H1 (cell line): Measurements from ENCODE around the gene TMEM40.

Experiments
- CHD7 ChIP-seq: fragments of 300-600 bp; sonication (generic); IDR thresholded peaks from 2 replicates; pipeline ENCODE4 v1.7.1; 2012; ENCODE audit warnings: low read length, moderate library complexity, mild to moderate bottlenecking, inconsistent platforms; ENCODE audit not compliant: insufficient replicate concordance
- CTCF ChIP-seq, 3 experiments: IDR thresholded peaks; 1 replicate in 2 of 3; 2 replicates in 1 of 3; pipeline versions ENCODE4 v1.5.1 to v1.6.1; 2011; ENCODE audit warnings: low read length in 3 of 3, mild to moderate bottlenecking in 3 of 3, inconsistent platforms in 2 of 3, low read depth in 1 of 3, moderate library complexity in 1 of 3; ENCODE audit not compliant: insufficient read depth in 1 of 3; ENCODE audit errors: control extremely low read depth in 1 of 3
- KDM5A ChIP-seq: fragments of 200-600 bp; IDR thresholded peaks from 2 replicates; pipeline ENCODE4 v1.7.1; 2012; ENCODE audit warnings: mild to moderate bottlenecking, low read length, inconsistent platforms, mixed read lengths
- TCF12 ChIP-seq: IDR thresholded peaks from 2 replicates; pipeline ENCODE4 v1.6.1; 2011; ENCODE audit warnings: low read depth, mild to moderate bottlenecking, low read length

GRCh38 chr3:12741209-12741608, 17.9 kb downstream of the TMEM40 start:
- TF ChIP-seq KDM5A = no peak
- no peak for TF ChIP-seq TCF12
- no peak for TF ChIP-seq CHD7
- no peak for TF ChIP-seq CTCF (IDR thresholded peaks at IDR 0.05; ENCODE audit: control extremely low read depth in 1 of 3, insufficient read depth in 1 of 3, low read depth in 1 of 3, low read length in 3 of 3)
